MM.1S (cell line): ENCODE results near the gene IFNK.

Experiments
- EZH2 ChIP-seq: fragments of 300-600 bp; sonication (generic); optimal IDR thresholded peaks from 2 replicates; pipeline ENCODE3; 2017; ENCODE audit warnings: low read depth, mild to moderate bottlenecking, antibody characterized with exemption, low read length, mixed read lengths
- TF ChIP-seq, protein P1 (sequence below): fragments of 300-600 bp; sonication (generic); IDR thresholded peaks from 2 replicates; pipeline ENCODE4 v1.5.1; 2016; ENCODE audit warnings: antibody characterized with exemption, low read length, mixed read lengths

DNA sequence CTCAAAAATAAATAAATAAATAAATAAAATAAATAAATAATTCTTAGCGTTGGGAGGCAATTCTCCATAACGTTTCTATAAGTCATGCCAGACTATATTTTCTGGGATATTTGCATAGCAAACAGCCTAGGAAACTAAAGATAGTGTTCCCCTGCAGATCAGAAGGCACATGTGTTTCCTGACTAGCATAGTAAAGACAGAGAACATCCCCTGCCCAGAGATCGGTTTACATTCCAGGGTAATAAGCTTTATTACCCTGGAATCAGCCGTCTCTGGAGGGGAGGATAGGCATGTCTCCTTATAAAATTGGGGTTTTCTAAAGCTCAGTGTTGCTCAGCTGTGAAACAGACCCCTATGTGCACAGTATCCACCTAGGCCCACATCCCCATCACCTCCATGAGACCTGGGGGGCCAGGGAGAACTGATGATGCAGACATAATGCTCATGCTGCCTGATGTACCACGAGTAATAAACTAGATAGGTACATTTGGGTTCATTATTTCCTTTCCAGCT lies 36.9 kb upstream of the IFNK start:
- TF ChIP-seq, protein P1, sequence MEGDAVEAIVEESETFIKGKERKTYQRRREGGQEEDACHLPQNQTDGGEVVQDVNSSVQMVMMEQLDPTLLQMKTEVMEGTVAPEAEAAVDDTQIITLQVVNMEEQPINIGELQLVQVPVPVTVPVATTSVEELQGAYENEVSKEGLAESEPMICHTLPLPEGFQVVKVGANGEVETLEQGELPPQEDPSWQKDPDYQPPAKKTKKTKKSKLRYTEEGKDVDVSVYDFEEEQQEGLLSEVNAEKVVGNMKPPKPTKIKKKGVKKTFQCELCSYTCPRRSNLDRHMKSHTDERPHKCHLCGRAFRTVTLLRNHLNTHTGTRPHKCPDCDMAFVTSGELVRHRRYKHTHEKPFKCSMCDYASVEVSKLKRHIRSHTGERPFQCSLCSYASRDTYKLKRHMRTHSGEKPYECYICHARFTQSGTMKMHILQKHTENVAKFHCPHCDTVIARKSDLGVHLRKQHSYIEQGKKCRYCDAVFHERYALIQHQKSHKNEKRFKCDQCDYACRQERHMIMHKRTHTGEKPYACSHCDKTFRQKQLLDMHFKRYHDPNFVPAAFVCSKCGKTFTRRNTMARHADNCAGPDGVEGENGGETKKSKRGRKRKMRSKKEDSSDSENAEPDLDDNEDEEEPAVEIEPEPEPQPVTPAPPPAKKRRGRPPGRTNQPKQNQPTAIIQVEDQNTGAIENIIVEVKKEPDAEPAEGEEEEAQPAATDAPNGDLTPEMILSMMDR: no peak
- TF ChIP-seq EZH2: no peak
